ENCODE results near the gene ENC1.

GRCh38 chr5:74657165-74657564 lies 16.6 kb upstream of the ENC1 start:
- TF ChIP-seq EZH2phosphoT487 (IDR thresholded peaks at IDR 0.05; ENCODE audit: insufficient read depth, low read depth) (no peak), EZH2 (IDR thresholded peaks at IDR 0.05; ENCODE audit: insufficient read depth, poor library complexity, severe bottlenecking) (no peak)
